H1 (cell line): Measurements from ENCODE around the gene CEACAM20. TPM values are rescaled to one million over a fixed set of nuclear protein-coding genes. Genes with fewer than 3 reads are reported as not detected.

Experiments
- CTCF ChIA-PET: fragments of 300-600 bp; sonication (Branson Sonifier 250); formaldehyde crosslinking; loops from one replicate; lab custom pipeline; 2021; ENCODE audit not compliant: partially characterized antibody; lab: Charles Lee
- POLR2A ChIA-PET: fragments of 300-600 bp; sonication (Branson Sonifier 250); formaldehyde crosslinking; loops from one replicate; lab custom pipeline; 2021; ENCODE audit warnings: inconsistent platforms; ENCODE audit not compliant: partially characterized antibody; lab: Charles Lee
- DNase-seq, 2 experiments: peaks; one replicate each; pipeline versions ENCODE4 v3.0.0 to v3.0.0-alpha.2; 2010 to 2022; ENCODE audit warnings: low spot score in 2 of 2, low read depth in 1 of 2, mixed read lengths in 1 of 2
- FAIRE-seq: peaks from 2 replicates; lab custom pipeline; 2011; peaks lifted over from hg19 to GRCh38; lab: Jason Lieb, UNC
- H2AFZ ChIP-seq: 2 replicates; pipeline ENCODE4 v1.8.1; 2012; ENCODE audit warnings: low read length, inconsistent platforms
- H2AK5ac ChIP-seq: 2 replicates; pipeline ENCODE4 v1.6.1; 2013; ENCODE audit warnings: low read depth, low read length
- H2BK120ac ChIP-seq: replicated peaks from 2 replicates; pipeline ENCODE3; 2013; ENCODE audit warnings: low read depth, low read length, inconsistent platforms
- H2BK12ac ChIP-seq: 2 replicates; pipeline ENCODE4 v1.6.1; 2013; ENCODE audit warnings: low read depth, low read length
- H2BK15ac ChIP-seq: 2 replicates; pipeline ENCODE4 v1.6.1; 2013; ENCODE audit warnings: low read length
- H2BK20ac ChIP-seq: 2 replicates; pipeline ENCODE4 v1.6.1; 2013; ENCODE audit warnings: low read length
- H2BK5ac ChIP-seq: 2 replicates; pipeline ENCODE4 v1.6.1; 2013; ENCODE audit warnings: low read depth, low read length
- H3K14ac ChIP-seq: 2 replicates; pipeline ENCODE4 v1.6.1; 2013; ENCODE audit warnings: inconsistent platforms; ENCODE audit not compliant: insufficient read length
- H3K18ac ChIP-seq: 2 replicates; pipeline ENCODE4 v1.6.1; 2013; ENCODE audit warnings: low read length; ENCODE audit errors: extremely low read depth
- H3K23ac ChIP-seq: 2 replicates; pipeline ENCODE4 v1.6.1; 2013; ENCODE audit warnings: inconsistent platforms; ENCODE audit not compliant: insufficient read length
- H3K23me2 ChIP-seq: 2 replicates; pipeline ENCODE4 v1.6.1; 2013; ENCODE audit warnings: low read depth, low read length
- H3K27ac ChIP-seq: 2 replicates; pipeline ENCODE4 v1.6.1; 2011; ENCODE audit warnings: low read depth, low read length, inconsistent platforms
- H3K27me3 ChIP-seq, 4 experiments: replicated peaks in 1 of 4; 1 replicate in 1 of 4; 2 replicates in 3 of 4; pipeline versions ENCODE4 v1.6.1 to v1.8.1; 2011 to 2013; ENCODE audit warnings: low read length in 3 of 4, mild to moderate bottlenecking in 3 of 4, inconsistent platforms in 2 of 4, mixed read lengths in 2 of 4, moderate library complexity in 1 of 4; ENCODE audit not compliant: control insufficient read depth in 3 of 4, insufficient read depth in 3 of 4; ENCODE audit errors: extremely low read depth in 1 of 4
- H3K36me3 ChIP-seq, 4 experiments: 2 replicates each; pipeline versions ENCODE4 v1.6.1 to v1.8.1; 2011 to 2013; ENCODE audit warnings: mild to moderate bottlenecking in 4 of 4, low read length in 3 of 4, moderate library complexity in 2 of 4, control low read depth in 1 of 4, inconsistent platforms in 1 of 4; ENCODE audit not compliant: insufficient read depth in 4 of 4, control insufficient read depth in 2 of 4
- H3K4ac ChIP-seq: replicated peaks from 2 replicates; pipeline ENCODE3; 2013; ENCODE audit warnings: low read length, low read depth, mixed read lengths, inconsistent platforms; ENCODE audit not compliant: insufficient read length
- H3K4me1 ChIP-seq, 4 experiments: replicated peaks in 1 of 4; 1 replicate in 1 of 4; 2 replicates in 3 of 4; pipeline versions ENCODE4 v1.6.1 to v1.8.1; 2011 to 2013; ENCODE audit warnings: low read length in 3 of 4, inconsistent platforms in 2 of 4, mixed read lengths in 1 of 4; ENCODE audit not compliant: insufficient read depth in 4 of 4, control insufficient read depth in 3 of 4
- H3K4me2 ChIP-seq, 2 experiments: 2 replicates each; pipeline versions ENCODE4 v1.6.1 to v1.8.1; 2011 to 2013; ENCODE audit warnings: low read depth in 2 of 2, low read length in 2 of 2, control low read depth in 1 of 2, inconsistent platforms in 1 of 2, mild to moderate bottlenecking in 1 of 2; ENCODE audit not compliant: insufficient read depth in 1 of 2
- H3K4me3 ChIP-seq, 4 experiments: fragments of 200-600, 300-600 bp in 1 of 4; sonication (generic), shearing (Covaris generic), sonication (Bioruptor Twin) in 1 of 4; 2 replicates each; pipeline versions ENCODE4 v1.5.1 to v1.8.1; 2011 to 2016; ENCODE audit warnings: low read length in 4 of 4, low read depth in 3 of 4, control low read depth in 2 of 4, inconsistent platforms in 2 of 4, mild to moderate bottlenecking in 2 of 4, mixed read lengths in 1 of 4, moderate library complexity in 1 of 4; ENCODE audit not compliant: insufficient read depth in 2 of 4; ENCODE audit errors: extremely low read depth in 1 of 4
- H3K56ac ChIP-seq: replicated peaks from 2 replicates; pipeline ENCODE3; 2013; ENCODE audit warnings: low read depth, mild to moderate bottlenecking, mixed read lengths, low read length, inconsistent platforms; ENCODE audit not compliant: insufficient read length
- H3K79me1 ChIP-seq: 2 replicates; pipeline ENCODE4 v1.6.1; 2013; ENCODE audit warnings: low read depth, low read length, control low read depth
- H3K79me2 ChIP-seq, 2 experiments: 2 replicates each; pipeline versions ENCODE4 v1.6.1 to v1.8.1; 2012 to 2013; ENCODE audit warnings: low read length in 2 of 2, mild to moderate bottlenecking in 2 of 2, inconsistent platforms in 1 of 2; ENCODE audit not compliant: insufficient read depth in 2 of 2, control insufficient read depth in 1 of 2
- H3K9ac ChIP-seq, 4 experiments: replicated peaks in 1 of 4; 1 replicate in 1 of 4; 2 replicates in 3 of 4; pipeline versions ENCODE4 v1.6.1 to v1.8.1; 2011 to 2013; ENCODE audit warnings: low read depth in 3 of 4, low read length in 3 of 4, control low read depth in 2 of 4, mild to moderate bottlenecking in 2 of 4, moderate library complexity in 2 of 4, inconsistent platforms in 1 of 4; ENCODE audit errors: extremely low read depth in 1 of 4
- H3K9me3 ChIP-seq, 2 experiments: 2 replicates each; pipeline versions ENCODE4 v1.6.1 to v1.8.1; 2012 to 2013; ENCODE audit warnings: mild to moderate bottlenecking in 2 of 2, moderate library complexity in 2 of 2, control low read depth in 1 of 2, inconsistent platforms in 1 of 2, low read depth in 1 of 2, low read length in 1 of 2, mixed read lengths in 1 of 2; ENCODE audit not compliant: insufficient read depth in 2 of 2
- H4K20me1 ChIP-seq, 2 experiments: replicated peaks in 1 of 2; 2 replicates each; pipeline versions ENCODE3 to v1.8.1; 2011 to 2013; ENCODE audit warnings: inconsistent platforms in 2 of 2, low read length in 2 of 2, mild to moderate bottlenecking in 1 of 2; ENCODE audit not compliant: insufficient read depth in 2 of 2, control insufficient read depth in 1 of 2
- H4K5ac ChIP-seq: 2 replicates; pipeline ENCODE4 v1.6.1; 2013; ENCODE audit warnings: low read length, low read depth, mixed read lengths, inconsistent platforms; ENCODE audit not compliant: insufficient read length
- H4K8ac ChIP-seq: 2 replicates; pipeline ENCODE4 v1.8.0; 2013; ENCODE audit warnings: mild to moderate bottlenecking, moderate library complexity, low read length, inconsistent platforms; ENCODE audit not compliant: insufficient read depth; ENCODE audit errors: extremely low read depth
- H4K91ac ChIP-seq: replicated peaks from 2 replicates; pipeline ENCODE3; 2013; ENCODE audit warnings: low read length, mixed read lengths, inconsistent platforms; ENCODE audit not compliant: insufficient read length
- BRCA1 ChIP-seq: IDR thresholded peaks from 2 replicates; pipeline ENCODE4 v1.6.1; 2012; ENCODE audit warnings: low read depth, low read length, improper control_type of control experiment
- CBX8 ChIP-seq: fragments of 300-800, 300-1000 bp; sonication (generic); IDR thresholded peaks from 2 replicates; pipeline ENCODE4 v1.7.1; 2016; ENCODE audit warnings: low read depth, low read length, borderline replicate concordance
- GABPA ChIP-seq: IDR thresholded peaks from 2 replicates; pipeline ENCODE4 v1.6.1; 2011; ENCODE audit warnings: mild to moderate bottlenecking, low read length, moderate library complexity, borderline replicate concordance; ENCODE audit not compliant: insufficient read depth
- GTF2F1 ChIP-seq: IDR thresholded peaks from 2 replicates; pipeline ENCODE4 v1.6.1; 2012; ENCODE audit warnings: low read depth, low read length, improper control_type of control experiment, borderline replicate concordance
- RBBP5 ChIP-seq: IDR thresholded peaks from 2 replicates; pipeline ENCODE4 v1.7.1; 2012; ENCODE audit warnings: low read depth, mild to moderate bottlenecking, inconsistent platforms, low read length, moderate library complexity, borderline replicate concordance
- RFX5 ChIP-seq: IDR thresholded peaks from 2 replicates; pipeline ENCODE4 v1.6.1; 2011; ENCODE audit warnings: low read depth, low read length, improper control_type of control experiment, borderline replicate concordance
- SAP30 ChIP-seq: fragments of 300-600 bp; sonication (generic); IDR thresholded peaks from 2 replicates; pipeline ENCODE4 v1.7.1; 2012; ENCODE audit warnings: low read length, moderate library complexity, mild to moderate bottlenecking, inconsistent platforms; ENCODE audit not compliant: insufficient read depth, insufficient replicate concordance
- SIRT6 ChIP-seq: IDR thresholded peaks from one replicate; pipeline ENCODE4 v1.7.1; 2012; ENCODE audit warnings: low read length, inconsistent platforms
- SP2 ChIP-seq: IDR thresholded peaks from 2 replicates; pipeline ENCODE4 v1.6.1; 2012; ENCODE audit warnings: mild to moderate bottlenecking, low read length, inconsistent platforms
- TBP ChIP-seq: IDR thresholded peaks from 2 replicates; pipeline ENCODE4 v1.6.1; 2011; ENCODE audit warnings: low read depth, low read length, improper control_type of control experiment
- WGBS, 2 experiments: shearing (Covaris generic) in 1 of 2; methylation state at CpG; one replicate each; pipeline versions ENCODE4 v1.1.6 to v1.1.7; 2013 to 2015; ENCODE audit warnings: low lambda C conversion rate in 2 of 2, mixed read lengths in 2 of 2, inconsistent platforms in 1 of 2, low coverage in 1 of 2, missing lambda C conversion rate in 1 of 2; ENCODE audit not compliant: insufficient replicate concordance in 2 of 2, insufficient coverage in 1 of 2, insufficient read length in 1 of 2; ENCODE audit errors: extremely low coverage in 1 of 2, missing lambda C conversion rate in 1 of 2; 5-methylcytosine and 5-hydroxymethylcytosine counted together
- polyA plus RNA-seq, 7 experiments: library from polyadenylated mRNA; depleted of rRNA in 3 of 7; stranded (reverse) in 5 of 7; unstranded in 2 of 7; fragments of >200 nt in 5 of 7; fragments of 200-250 nt in 2 of 7; gene quantifications; 1 replicate in 5 of 7; 2 replicates in 1 of 7; 4 replicates in 1 of 7; pipeline versions ENCODE4 v1.2.1 to v1.2.3, GENCODE V29; 2011 to 2013; ENCODE audit warnings: missing spikeins in 2 of 7, mixed read lengths in 2 of 7
- total RNA-seq: library from RNA; stranded (reverse); fragmentation: NEBNext Ultra II Directional; extraction: Animal tissue kit (Norgen Biotek cat#: 25700); gene quantifications from 2 replicates; pipeline ENCODE4 v1.2.1, GENCODE V29; 2021

Gene CEACAM20
- total and polyA plus RNA-seq, 2 of the 8 experiments (the other 6 are each of a cell fraction or from before 2014, with no cell fraction given) = not detected

GRCh38 chr19:44499962-44500949 is 29.2 kb downstream of the CEACAM20 start, which contains the start of gene ZNF180:
TSS of gene ZNF180 (minus strand) at chr19:44500522. CDS start at chr19:44497334, 3,188 bp downstream.
- no peak within 1 kb of the TSS for H2AK5ac ChIP-seq
- peak within 1 kb of the TSS in 3 of 4 experiments; percentile 63 to 79 (median 64); a peak in 6 of 7 replicates for H3K9ac ChIP-seq
- peaks cover 3 to 21% (median 13%) of the 10 kb centered on the region in 4 experiments; a peak in 7 of 8 replicates for H3K36me3 ChIP-seq
- H3K14ac ChIP-seq = no peak within 1 kb of the TSS
- H4K8ac ChIP-seq = peak within 1 kb of the TSS; percentile 88
- peak within 1 kb of the TSS; percentile 62 for H3K56ac ChIP-seq
- H3K27ac ChIP-seq = peak within 1 kb of the TSS; percentile 40; the same call in 1 of the 2 replicates
- ChIA-PET POLR2A (interaction anchor here (0.9 to 2.1 kb wide), 10 partner anchors 13 to 388 kb away, joined by 3 to 8 read pairs (median 4); partner anchors contain the start of genes ZNF112, ZNF225 and ZNF233), CTCF (interaction anchor here (0.6 to 1.2 kb wide), 9 partner anchors 9 to 358 kb away, joined by 3 to 4 read pairs (median 3); no protein-coding TSS in a partner anchor)
- FAIRE-seq (peak; percentile 19), DNase-seq (peak; percentile 97)
- H4K91ac ChIP-seq = peak within 1 kb of the TSS; percentile 89
- H3K4me2 ChIP-seq = peak within 1 kb of the TSS; percentile 79 to 80
- H2BK20ac ChIP-seq = no peak within 1 kb of the TSS
- H2BK5ac ChIP-seq = peak within 1 kb of the TSS; percentile 69; the same call in 1 of the 2 replicates
- peak within 1 kb of the TSS; percentile 81 to 97 (median 86) for H3K4me3 ChIP-seq
- peak within 1 kb of the TSS; percentile 98 for H4K5ac ChIP-seq
- H3K23ac ChIP-seq = no peak within 1 kb of the TSS
- H3K79me2 ChIP-seq = peaks cover 21 to 33% of the 10 kb centered on the region in 2 experiments
- peak within 1 kb of the TSS; percentile 78 for H2AFZ ChIP-seq
- peaks cover 30 to 43% of the 10 kb centered on the region in 2 experiments for H3K9me3 ChIP-seq
- peaks cover 25% of the 10 kb centered on the region for H3K79me1 ChIP-seq
- H3K4me1 ChIP-seq = peaks cover 0 to 4% (median 0%) of the 10 kb centered on the region in 4 experiments; a peak in 2 of 7 replicates
- peaks cover 6% of the 10 kb centered on the region; the same call in 1 of the 2 replicates for H3K23me2 ChIP-seq
- H2BK120ac ChIP-seq = no peak within 1 kb of the TSS
- H3K4ac ChIP-seq = no peak within 1 kb of the TSS
- H2BK15ac ChIP-seq = no peak within 1 kb of the TSS
- peaks cover 0 to 2% (median 0%) of the 10 kb centered on the region in 4 experiments; a peak in 1 of 7 replicates for H3K27me3 ChIP-seq
- H2BK12ac ChIP-seq = 0 out of 2 replicates have a peak within 1 kb of the TSS, but pooled peaks have one; percentile 27
- no peaks in the 10 kb centered on the region for H4K20me1 ChIP-seq
- H3K18ac ChIP-seq = peak within 1 kb of the TSS; percentile 98
- WGBS, 2 experiments = 2% methylated on average over 64 of the region's 78 CpGs; no CpG with 5 or more reads in 1 of the 2 experiments
- TF ChIP-seq GABPA (peak; percentile 73; the same call in 1 of the 2 replicates), SAP30 (peak; percentile 93), SIRT6 (no peak), CBX8 (no peak), SP2 (no peak), BRCA1 (no peak), GTF2F1 (no peak), RBBP5 (peak; percentile 71; the same call in 1 of the 2 replicates), TBP (peak; percentile 39), RFX5 (no peak)
